ENCODE measurements around the gene ALDH1L2. TPM values are rescaled to one million over a fixed set of nuclear protein-coding genes. Genes with fewer than 3 reads are reported as not detected.

Gene ALDH1L2
- polyA plus RNA-seq (2012; ENCODE audit: insufficient read length, low read depth) = 19.5 TPM

GRCh38 chr12:105084251-105085250 is at the start of gene ALDH1L2:
TSS of gene ALDH1L2 (minus strand) at chr12:105084458. CDS start at chr12:105084436, 22 bp downstream.
- TF ChIP-seq FOXP2 (optimal IDR thresholded peaks at IDR 0.05; ENCODE audit: borderline replicate concordance, extremely low read depth, extremely low read length, insufficient read depth) = peak; percentile 80
- TF ChIP-seq SIN3A (IDR thresholded peaks at IDR 0.05; ENCODE audit: borderline replicate concordance, insufficient read depth, low read length) = no peak
- TF ChIP-seq TAF1 (IDR thresholded peaks at IDR 0.05; ENCODE audit: borderline replicate concordance, insufficient read depth, low read length) = no peak
- TF ChIP-seq POLR2AphosphoS5 (IDR thresholded peaks at IDR 0.05; ENCODE audit: low read depth, low read length) = no peak
- TF ChIP-seq REST (IDR thresholded peaks at IDR 0.05; ENCODE audit: insufficient read depth in 1 of 2, low read depth in 2 of 2, low read length in 2 of 2) = 0 out of 4 replicates have a peak, but pooled peaks of 1 of the 2 experiments have one; percentile 29

- TF ChIP-seq TAF1 (IDR thresholded peaks at IDR 0.05; ENCODE audit: borderline replicate concordance, insufficient read depth, low read length) = no peak
Measured at GRCh38 chr12:105120551-105120950, 36.3 kb upstream of the ALDH1L2 start.

- TF ChIP-seq SIN3A (IDR thresholded peaks at IDR 0.05; ENCODE audit: borderline replicate concordance, insufficient read depth, low read length) (no peak), POLR2AphosphoS5 (IDR thresholded peaks at IDR 0.05; ENCODE audit: low read depth, low read length) (no peak), TAF1 (IDR thresholded peaks at IDR 0.05; ENCODE audit: borderline replicate concordance, insufficient read depth, low read length) (no peak), REST (IDR thresholded peaks at IDR 0.05; ENCODE audit: insufficient read depth in 1 of 2, low read depth in 2 of 2, low read length in 2 of 2) (no peak), FOXP2 (optimal IDR thresholded peaks at IDR 0.05; ENCODE audit: borderline replicate concordance, extremely low read depth, extremely low read length, insufficient read depth) (no peak)
Measured at GRCh38 chr12:105116969-105117368, 32.7 kb upstream of the ALDH1L2 start.

- TF ChIP-seq FOXP2 (optimal IDR thresholded peaks at IDR 0.05; ENCODE audit: borderline replicate concordance, extremely low read depth, extremely low read length, insufficient read depth) (no peak), SIN3A (IDR thresholded peaks at IDR 0.05; ENCODE audit: borderline replicate concordance, insufficient read depth, low read length) (no peak), POLR2AphosphoS5 (IDR thresholded peaks at IDR 0.05; ENCODE audit: low read depth, low read length) (no peak), TAF1 (IDR thresholded peaks at IDR 0.05; ENCODE audit: borderline replicate concordance, insufficient read depth, low read length) (no peak)
Measured at GRCh38 chr12:105113094-105113493, 28.8 kb upstream of the ALDH1L2 start.

- no peak for TF ChIP-seq TAF1 (IDR thresholded peaks at IDR 0.05; ENCODE audit: borderline replicate concordance, insufficient read depth, low read length)
- no peak for TF ChIP-seq SIN3A (IDR thresholded peaks at IDR 0.05; ENCODE audit: borderline replicate concordance, insufficient read depth, low read length)
- no peak for TF ChIP-seq REST (IDR thresholded peaks at IDR 0.05; ENCODE audit: insufficient read depth in 1 of 2, low read depth in 2 of 2, low read length in 2 of 2)
- no peak for TF ChIP-seq POLR2AphosphoS5 (IDR thresholded peaks at IDR 0.05; ENCODE audit: low read depth, low read length)
- no peak for TF ChIP-seq FOXP2 (optimal IDR thresholded peaks at IDR 0.05; ENCODE audit: borderline replicate concordance, extremely low read depth, extremely low read length, insufficient read depth)
Measured at GRCh38 chr12:105110851-105111250, 26.6 kb upstream of the ALDH1L2 start.

Measured in PFSK-1 (cell line).